Iris pigment epithelial cell (primary cell): ENCODE data around the gene SLC2A6.

Source experiments
- DNase-seq: peaks from one replicate; pipeline ENCODE4 v3.0.0-alpha.2; 2011; ENCODE audit warnings: low read depth

Gene SLC2A6

GRCh38 chr9:133515615-133516255 is 36.8 kb upstream of the SLC2A6 start:
- no peak for DNase-seq

GRCh38 chr9:133515240-133515610 is 36.3 kb upstream of the SLC2A6 start:
- no peak for DNase-seq

- DNase-seq = no peak
Measured at GRCh38 chr9:133514460-133515239, 35.8 kb upstream of the SLC2A6 start.

- no peak for DNase-seq
Measured at GRCh38 chr9:133513214-133514100, 34.6 kb upstream of the SLC2A6 start.

GRCh38 chr9:133512253-133513213 is 33.6 kb upstream of the SLC2A6 start:
- DNase-seq = no peak

- DNase-seq = no peak
Measured at GRCh38 chr9:133511607-133512006, 32.7 kb upstream of the SLC2A6 start.

GRCh38 chr9:133510926-133511505 is 32.1 kb upstream of the SLC2A6 start:
- DNase-seq = no peak

GRCh38 chr9:133509179-133510083 is 30.5 kb upstream of the SLC2A6 start:
- no peak for DNase-seq

GRCh38 chr9:133508046-133508445 is 29.1 kb upstream of the SLC2A6 start:
- no peak for DNase-seq

- DNase-seq = no peak
Measured at GRCh38 chr9:133507246-133507965, 28.5 kb upstream of the SLC2A6 start.

- DNase-seq = peak; percentile 57
Measured at GRCh38 chr9:133506653-133507038, 27.7 kb upstream of the SLC2A6 start.

GRCh38 chr9:133505901-133506652 is 27.2 kb upstream of the SLC2A6 start:
- no peak for DNase-seq

- DNase-seq = no peak
Measured at GRCh38 chr9:133505186-133505830, 26.4 kb upstream of the SLC2A6 start.

GRCh38 chr9:133502112-133502511 is 23.2 kb upstream of the SLC2A6 start:
- DNase-seq = no peak

- DNase-seq = no peak
Measured at GRCh38 chr9:133499892-133500270, 21.0 kb upstream of the SLC2A6 start.

- no peak for DNase-seq
Measured at GRCh38 chr9:133499132-133499891, 20.4 kb upstream of the SLC2A6 start.
